Activated CD4-positive, CD25-positive, alpha-beta regulatory T cell treated with anti-CD3 and anti-CD28 coated beads, Interleukin-2, amount 50 U/mL, for 24 hours (primary cell): ENCODE measurements around the gene TACC2.

Experiments used
- ATAC-seq, 2 donors: fragments of 150-1000 bp; cut with Tn5 transposase; one replicate each; pipeline ENCODE4 v1.10.0; 2021; ENCODE audit warnings: mild to moderate bottlenecking in 1 of 2, moderate library complexity in 1 of 2

Gene TACC2

DNA sequence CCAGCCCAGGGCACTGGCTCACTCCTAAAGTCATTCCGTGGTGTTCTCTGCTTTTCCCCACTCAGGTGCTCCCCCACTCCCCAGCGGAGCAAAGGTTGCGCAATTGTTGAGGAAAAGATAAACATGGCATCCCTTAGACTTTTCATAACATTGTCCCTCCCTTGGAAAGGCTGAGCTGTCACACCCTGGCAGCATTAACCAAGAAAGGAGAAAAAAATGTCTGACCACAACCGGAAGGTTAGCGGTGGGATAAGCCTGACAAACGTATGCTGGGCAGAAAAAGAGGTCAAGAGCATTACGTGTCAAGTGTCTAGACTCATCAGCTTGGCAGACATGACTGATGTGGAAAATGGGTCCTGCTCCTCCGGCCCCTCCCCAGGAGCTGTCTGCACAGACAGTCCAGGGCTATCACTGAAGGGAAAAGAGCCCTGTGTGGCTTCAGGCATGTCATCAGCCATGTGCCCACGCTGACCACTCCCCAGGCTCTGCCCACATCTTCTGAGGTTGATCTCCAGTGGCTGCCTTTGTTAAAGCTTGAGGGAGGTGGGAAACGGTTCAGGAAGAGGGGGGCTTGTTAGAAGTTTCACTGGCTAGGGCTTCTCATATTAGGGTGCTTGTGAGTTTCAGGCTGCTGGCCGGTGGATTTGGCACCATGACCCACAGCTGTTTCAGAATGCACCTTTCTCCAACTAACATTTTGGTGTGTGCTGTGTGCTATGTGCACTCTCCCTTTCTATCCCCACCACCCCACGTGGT, 312.3 kb downstream of the TACC2 start:
- peak in 1 of 2 donors; percentile 35 for ATAC-seq

DNA sequence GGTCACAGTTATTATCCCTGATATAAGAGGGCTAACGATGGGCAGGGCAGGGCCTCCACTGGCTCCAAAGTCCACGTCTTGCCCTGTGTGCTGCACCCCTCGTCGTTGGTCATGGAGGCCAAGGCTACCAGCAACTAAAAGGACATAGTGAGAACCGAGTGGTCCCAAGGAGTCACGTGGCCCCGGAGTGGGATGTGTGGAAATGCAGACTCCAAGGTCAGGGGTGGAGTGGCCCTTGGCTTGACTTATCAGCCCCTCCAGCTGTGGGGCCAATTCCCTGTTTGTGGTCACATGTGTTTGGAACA, 312.8 kb downstream of the TACC2 start:
- no peak for ATAC-seq

DNA sequence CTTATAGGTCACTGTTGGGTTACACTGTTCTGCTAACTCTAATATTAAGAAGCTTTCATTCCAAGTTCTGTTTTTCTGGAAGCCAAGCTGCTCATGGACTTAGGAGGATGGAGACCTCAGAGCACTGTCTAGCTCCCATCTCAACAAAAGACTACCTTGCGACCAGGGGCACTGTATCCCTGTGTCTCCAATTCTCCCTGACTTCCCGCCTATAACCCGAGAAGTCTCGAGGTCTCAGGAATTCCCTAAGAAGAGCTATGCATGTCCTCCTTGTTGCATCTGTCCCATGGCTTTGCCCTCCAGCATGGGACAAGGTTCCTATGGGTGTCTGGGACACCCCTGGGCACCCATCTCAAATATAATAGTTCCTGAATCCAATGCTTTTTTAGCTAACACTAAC, 313.4 kb downstream of the TACC2 start:
- ATAC-seq, result no peak

DNA sequence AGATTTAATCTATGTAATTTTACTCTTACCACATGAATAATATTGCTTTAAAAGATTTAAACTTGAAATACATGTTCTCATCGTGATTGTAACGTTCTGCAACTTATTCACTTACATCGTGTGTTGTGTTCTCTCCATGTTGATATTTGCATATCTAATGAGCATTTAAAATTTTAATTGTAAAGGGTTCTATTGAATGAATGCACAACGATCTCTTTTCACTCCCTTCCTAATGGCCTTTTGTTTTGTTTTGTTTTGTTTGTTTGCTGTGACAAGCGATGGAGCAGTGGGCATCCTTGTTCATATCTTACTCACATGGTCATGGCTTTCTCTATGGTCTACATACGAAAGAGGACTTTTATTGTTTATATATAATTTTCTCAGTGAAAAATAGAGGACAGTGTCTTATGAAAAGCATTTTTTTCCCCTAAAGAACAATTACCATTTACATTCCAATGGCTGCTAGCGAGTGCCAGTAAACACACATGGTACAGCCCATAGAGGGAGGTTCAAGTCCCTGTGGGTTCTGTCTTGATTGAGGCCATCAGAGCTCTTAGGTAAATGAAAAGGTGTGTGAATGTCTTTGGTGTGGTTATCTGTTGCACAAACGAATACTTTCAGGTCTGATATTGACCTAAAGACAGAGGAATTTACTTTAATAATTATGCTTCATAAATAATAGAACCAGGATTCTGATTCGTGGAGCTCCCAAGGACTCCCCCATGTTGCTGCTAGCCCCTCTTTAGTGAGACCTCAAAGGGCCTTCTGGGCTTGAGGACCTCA, 314.5 kb downstream of the TACC2 start:
- ATAC-seq, result no peak
